Kidney capillary endothelial cell (primary cell): ENCODE measurements around the gene CST9L.
"Not testable (repeated sequence)": the region's sequence is repeated elsewhere in the genome, so short reads cannot be mapped to it uniquely, and the experiment has no call there.

Source experiments
- DNase-seq: peaks from one replicate; pipeline ENCODE4 v3.0.0-alpha.2; 2018; ENCODE audit warnings: low spot score

The CST9L gene

GRCh38 chr20:23586735-23587525 is 18.6 kb upstream of the CST9L start:
- DNase-seq: no peak

- no peak for DNase-seq
Observed at GRCh38 chr20:23585808-23586734, 17.8 kb upstream of the CST9L start.

GRCh38 chr20:23585449-23585807 is 17.1 kb upstream of the CST9L start:
- no peak for DNase-seq

DNA sequence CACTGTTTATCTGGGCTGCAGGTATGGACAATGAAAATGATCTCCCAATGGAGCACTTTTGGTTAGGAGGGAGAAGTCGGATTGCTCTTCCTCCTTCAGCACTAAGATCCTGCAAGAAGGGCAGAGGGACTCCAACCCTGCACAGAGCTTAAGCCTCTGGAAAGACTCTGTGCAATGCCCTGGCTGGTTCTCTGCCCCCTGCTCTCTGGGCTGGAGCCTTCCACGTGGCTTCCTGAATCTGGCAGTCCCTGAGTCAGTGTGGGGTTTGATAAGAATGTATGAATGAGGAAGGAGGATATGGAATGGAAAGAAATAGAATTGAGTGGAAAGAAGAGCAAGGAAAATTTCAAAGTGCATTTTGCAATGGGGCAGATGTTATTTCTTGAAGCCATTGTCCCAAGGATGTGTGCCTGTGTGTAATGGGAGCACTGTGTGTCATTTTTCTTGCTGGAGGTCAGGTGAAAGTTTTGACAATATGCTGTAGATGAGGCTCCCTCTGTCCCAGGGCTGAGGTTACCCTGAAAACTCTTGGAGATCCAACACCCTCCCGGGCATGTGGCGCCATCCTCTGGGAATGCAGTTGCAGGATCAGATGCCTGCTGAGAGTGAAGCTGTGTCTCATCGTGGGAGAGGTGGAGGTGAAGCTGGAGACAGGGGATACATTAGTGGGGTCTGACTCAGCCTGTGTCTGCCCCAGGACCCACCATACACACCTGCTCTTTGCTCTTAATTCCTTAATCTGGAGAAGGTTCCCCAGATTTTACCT is 16.3 kb upstream of the CST9L start:
- DNase-seq: no peak

DNA sequence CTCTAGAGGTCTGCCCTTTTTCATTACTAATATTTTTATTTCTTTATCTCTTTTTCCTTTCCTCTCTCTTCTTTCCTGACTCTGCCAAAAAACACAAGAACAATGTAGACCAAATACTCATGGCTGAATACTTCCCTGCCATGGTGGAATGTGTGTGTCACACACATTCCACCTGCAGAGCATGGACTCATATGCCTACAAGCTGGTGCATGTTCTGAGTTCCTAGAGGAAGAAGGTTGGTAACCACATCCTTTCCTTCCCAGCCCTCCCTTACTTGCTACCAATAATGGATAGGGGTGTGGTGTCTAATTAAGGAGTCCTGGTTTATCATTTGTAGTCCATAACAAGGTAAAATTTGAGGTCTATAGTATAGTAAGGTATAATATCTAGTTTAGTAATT is 15.2 kb upstream of the CST9L start:
- DNase-seq: no peak

GRCh38 chr20:23582293-23582692 is 14.0 kb upstream of the CST9L start:
- DNase-seq: no peak

- DNase-seq: not testable (repeated sequence)
Observed at GRCh38 chr20:23581833-23582232, 13.5 kb upstream of the CST9L start.

- no peak for DNase-seq
Observed at GRCh38 chr20:23574977-23575376, 6.7 kb upstream of the CST9L start.

DNA sequence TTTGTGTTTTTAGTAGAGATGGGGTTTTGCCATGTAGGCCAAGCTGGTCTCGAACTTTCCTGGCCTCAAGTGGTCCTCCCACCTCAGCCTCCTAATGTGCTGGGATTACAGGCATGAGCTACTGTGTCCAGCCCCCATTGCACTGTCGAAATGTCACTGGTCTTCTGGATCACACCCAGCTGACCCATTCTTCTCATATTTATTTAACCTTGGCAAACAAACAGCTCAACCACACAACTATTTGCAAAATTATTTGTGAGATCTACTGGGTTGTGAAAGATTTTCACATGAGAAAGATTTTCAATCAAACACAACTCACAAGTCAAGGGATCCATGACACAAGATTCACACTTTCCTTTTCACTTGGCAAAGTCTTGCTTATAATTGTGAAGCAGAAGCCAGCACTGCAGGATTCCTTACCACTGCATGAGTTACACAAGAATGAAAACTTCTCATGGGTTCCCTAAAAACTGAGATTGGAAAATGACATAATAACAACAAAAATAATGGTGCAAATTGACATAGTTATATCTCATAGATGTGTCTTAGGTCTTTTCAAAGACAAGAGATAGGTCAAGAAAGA is 2.0 kb upstream of the CST9L start:
- DNase-seq: no peak

- DNase-seq: no peak
Observed at GRCh38 chr20:23569570-23569969, 1.3 kb upstream of the CST9L start.

GRCh38 chr20:23568971-23569330 is 667 bp upstream of the CST9L start:
- no peak for DNase-seq

DNA sequence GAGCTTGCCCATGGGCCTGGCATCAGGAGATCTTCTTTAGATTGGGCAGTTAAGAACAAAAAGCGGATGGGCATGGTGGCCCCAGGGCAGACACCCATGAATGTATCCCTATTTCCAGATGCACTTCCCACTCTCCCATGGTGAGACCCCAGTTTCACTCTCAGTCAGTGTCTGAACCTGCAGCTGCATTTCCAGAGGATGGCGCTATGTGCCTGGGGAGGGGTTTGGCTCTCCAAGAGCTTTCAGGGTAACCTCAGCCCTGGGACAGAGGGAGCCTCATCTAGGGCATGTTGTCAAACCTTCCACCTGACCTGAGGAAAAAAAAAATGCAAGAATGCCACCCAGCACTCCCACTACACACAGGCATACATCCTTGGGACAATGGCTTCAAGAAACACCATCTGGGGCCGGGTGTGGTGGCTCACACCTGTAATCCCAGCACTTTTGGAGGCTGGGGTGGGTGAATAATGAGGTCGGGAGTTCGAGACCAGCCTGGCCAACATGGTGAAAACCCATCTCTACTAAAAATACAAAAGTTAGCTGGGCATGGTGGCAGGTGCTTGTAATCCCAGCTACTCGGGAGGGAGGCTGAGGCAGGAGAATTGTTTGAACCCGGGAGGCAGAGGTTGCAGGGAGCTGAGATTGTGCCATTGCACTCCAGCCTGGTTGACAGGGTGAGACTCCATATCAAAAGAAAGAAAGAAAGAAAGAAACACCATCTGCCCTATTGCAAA is 1.9 kb downstream of the CST9L start:
- DNase-seq: no peak

GRCh38 chr20:23565503-23566045 is 2.7 kb downstream of the CST9L start:
- DNase-seq: no peak

DNA sequence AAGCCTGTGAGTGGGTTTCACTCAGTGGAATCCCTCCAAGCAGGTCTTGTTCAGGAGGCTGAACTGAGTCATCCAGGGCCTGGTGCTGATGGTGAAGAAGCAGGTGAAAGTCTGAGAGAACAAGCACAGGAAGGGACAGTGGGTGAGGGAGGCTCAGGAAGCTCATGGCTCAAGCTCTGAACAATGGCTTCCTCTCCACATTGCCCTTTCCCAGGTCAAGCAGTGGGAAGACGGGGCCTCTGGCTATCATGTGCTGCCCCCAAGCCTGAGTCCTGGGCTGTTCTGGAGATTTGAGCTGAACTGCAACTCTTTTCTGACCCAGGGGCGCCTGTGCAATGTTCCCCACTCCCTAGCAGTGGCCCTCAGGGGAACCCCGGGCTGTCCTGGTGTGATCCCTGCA is 3.4 kb downstream of the CST9L start:
- no peak for DNase-seq

DNA sequence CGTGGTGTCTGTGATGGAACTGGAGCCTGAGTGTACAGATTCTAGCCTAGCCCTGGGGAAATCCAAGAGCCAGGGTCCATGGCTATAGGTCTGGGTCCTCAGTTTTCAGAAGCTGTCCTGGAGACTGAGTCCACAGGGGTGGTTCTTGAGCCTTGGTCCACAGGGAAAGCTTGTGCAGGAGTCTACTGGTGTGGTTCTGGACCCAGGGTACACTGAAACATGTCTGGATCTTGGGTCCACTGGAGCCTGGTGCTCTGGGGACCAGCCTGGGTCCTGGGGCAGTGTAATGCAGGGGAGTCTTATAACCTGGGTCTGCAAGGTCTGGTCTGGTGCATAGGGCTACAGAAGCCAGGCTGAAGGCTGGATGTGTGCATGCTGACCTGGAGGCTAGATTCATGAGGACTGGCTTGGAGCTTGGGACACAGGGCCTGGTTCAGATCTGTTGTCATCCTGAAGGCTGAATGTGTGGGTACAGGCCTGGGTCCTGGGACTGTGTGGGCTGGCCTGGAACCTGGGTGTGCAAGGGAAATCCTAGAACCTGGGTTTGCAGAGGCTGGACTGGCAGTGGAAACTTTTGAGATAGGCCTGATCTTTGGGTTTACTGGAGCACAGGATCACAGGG is 5.5 kb downstream of the CST9L start:
- no peak for DNase-seq

- no peak for DNase-seq
Observed at GRCh38 chr20:23554401-23554800, 13.9 kb downstream of the CST9L start.

- DNase-seq: no peak
Observed at GRCh38 chr20:23551786-23552185, 16.5 kb downstream of the CST9L start.

DNA sequence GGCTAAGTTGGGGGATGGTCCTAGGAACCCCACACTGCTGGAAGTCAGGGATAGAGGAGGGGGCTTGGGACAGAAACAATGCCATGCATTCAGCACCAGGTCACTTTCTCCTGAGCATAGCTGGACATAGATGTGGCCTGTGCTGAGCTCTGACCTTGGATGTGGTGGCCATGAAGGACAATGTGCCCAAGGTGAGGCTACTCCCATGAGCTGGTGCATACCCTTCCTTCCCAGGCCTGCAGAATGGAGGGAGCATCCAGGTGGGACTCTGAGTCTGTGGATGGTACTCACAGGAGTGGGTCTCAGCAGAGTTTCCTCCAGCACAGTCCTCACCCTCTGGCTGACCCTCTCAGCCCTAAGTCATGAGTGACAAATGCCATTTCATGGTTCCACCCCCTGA is 16.9 kb downstream of the CST9L start:
- no peak for DNase-seq

- DNase-seq: no peak
Observed at GRCh38 chr20:23550227-23550626, 18.1 kb downstream of the CST9L start.

- DNase-seq: no peak
Observed at GRCh38 chr20:23548408-23548807, 19.9 kb downstream of the CST9L start.

- DNase-seq: no peak
Observed at GRCh38 chr20:23547613-23548012, 20.7 kb downstream of the CST9L start.
